ENCODE results near the gene BLACAT1. TPM values are rescaled to one million over a fixed set of nuclear protein-coding genes. Genes with fewer than 3 reads are reported as not detected.

Gene BLACAT1
- total RNA-seq, 1 donor = not detected

DNA sequence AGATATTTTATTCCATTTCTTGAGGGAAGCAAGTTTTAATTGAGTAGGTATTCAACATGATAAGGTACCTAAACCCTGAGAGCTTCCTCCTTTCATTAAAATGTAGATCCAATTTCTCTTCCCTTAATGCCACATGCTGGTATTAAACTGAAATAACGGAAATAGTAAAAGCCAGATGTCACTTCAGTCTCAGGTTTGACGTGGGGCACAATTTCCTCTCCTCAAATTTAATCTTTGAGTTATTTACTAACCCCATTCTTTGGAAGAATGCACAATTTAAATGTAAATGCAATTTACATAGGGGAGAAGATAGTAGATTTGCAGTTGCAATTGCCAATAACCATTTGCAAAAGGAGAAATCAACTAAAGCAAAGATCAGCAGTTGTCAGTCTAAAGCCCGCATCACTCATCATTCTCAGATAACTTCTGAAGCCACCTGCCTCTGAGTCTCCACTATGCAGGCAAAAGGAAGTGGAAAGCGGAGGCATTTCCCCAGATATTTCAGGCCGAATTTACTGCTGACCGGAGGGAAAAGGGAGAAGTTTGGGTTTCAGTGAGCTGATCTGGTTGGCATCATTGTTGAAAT, 31.9 kb downstream of the BLACAT1 start:
- Histone ChIP-seq H4K20me1 (ENCODE audit: insufficient read depth, low read length) (no peaks in the 10 kb centered on the region), H3K36me3 (ENCODE audit: insufficient read depth, low read length) (no peaks in the 10 kb centered on the region), H3K27ac (ENCODE audit: low read depth, low read length) (no peak overlapping the region), H3K9me3 (ENCODE audit: low read depth, low read length) (no peaks in the 10 kb centered on the region), H3K79me2 (ENCODE audit: insufficient read depth, low read length) (no peaks in the 10 kb centered on the region), H3K27me3 (ENCODE audit: insufficient read depth, low read length) (peaks cover 87% of the 10 kb centered on the region), H3K4me1 (ENCODE audit: insufficient read depth, low read length) (no peaks in the 10 kb centered on the region), H3K4me2 (ENCODE audit: insufficient read depth, low read length) (no peak overlapping the region), H3K4me3 (ENCODE audit: insufficient read depth, low read length) (no peak overlapping the region), H2AFZ (ENCODE audit: low read length) (no peak overlapping the region)
- TF ChIP-seq CTCF (IDR thresholded peaks at IDR 0.05; ENCODE audit: extremely low read depth, low read depth, low read length) = no peak
- DNase-seq (ENCODE audit: insufficient read length, low spot score, missing footprints) = no peak

DNA sequence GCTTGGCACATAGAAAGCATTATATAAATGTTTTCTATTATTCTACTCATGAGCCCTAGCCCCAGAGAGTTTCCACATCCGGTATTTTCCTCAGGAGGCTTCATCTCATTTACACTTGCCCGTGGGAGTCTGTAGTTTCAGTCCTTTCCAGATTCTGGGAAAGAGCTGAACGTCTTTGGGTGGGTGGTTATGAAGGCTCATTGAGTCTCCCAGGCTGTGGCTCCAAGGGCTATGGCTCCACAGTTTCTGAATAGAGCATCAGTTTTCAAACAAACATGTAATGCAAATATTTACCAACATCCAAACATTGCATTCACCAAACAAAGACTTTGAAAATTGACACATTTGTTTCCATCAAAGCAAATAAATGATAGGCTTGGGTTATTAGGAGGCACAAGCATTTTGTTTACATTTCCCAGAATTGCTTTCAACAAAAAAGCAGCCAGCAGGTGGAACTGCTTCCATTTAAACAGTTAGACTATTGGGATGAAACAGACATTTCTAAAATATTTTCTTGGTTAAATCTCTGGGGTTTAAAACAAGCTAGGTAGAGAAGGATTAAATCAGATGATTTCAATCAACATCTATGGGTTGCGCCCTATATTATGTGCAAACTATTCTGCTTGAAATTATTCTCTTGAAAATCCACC, 32.7 kb downstream of the BLACAT1 start:
- H3K9me3 ChIP-seq (ENCODE audit: low read depth, low read length) = no peaks in the 10 kb centered on the region
- H4K20me1 ChIP-seq (ENCODE audit: insufficient read depth, low read length) = no peaks in the 10 kb centered on the region
- no peak overlapping the region for H2AFZ ChIP-seq (ENCODE audit: low read length)
- peaks cover 90% of the 10 kb centered on the region for H3K27me3 ChIP-seq (ENCODE audit: insufficient read depth, low read length)
- no peak for TF ChIP-seq CTCF (IDR thresholded peaks at IDR 0.05; ENCODE audit: extremely low read depth, low read depth, low read length)
- no peak overlapping the region for H3K4me3 ChIP-seq (ENCODE audit: insufficient read depth, low read length)
- H3K27ac ChIP-seq (ENCODE audit: low read depth, low read length) = no peak overlapping the region
- no peaks in the 10 kb centered on the region for H3K79me2 ChIP-seq (ENCODE audit: insufficient read depth, low read length)
- DNase-seq (ENCODE audit: insufficient read length, low spot score, missing footprints) = no peak
- no peaks in the 10 kb centered on the region for H3K36me3 ChIP-seq (ENCODE audit: insufficient read depth, low read length)
- H3K4me2 ChIP-seq (ENCODE audit: insufficient read depth, low read length) = no peak overlapping the region
- H3K4me1 ChIP-seq (ENCODE audit: insufficient read depth, low read length) = no peaks in the 10 kb centered on the region

DNA sequence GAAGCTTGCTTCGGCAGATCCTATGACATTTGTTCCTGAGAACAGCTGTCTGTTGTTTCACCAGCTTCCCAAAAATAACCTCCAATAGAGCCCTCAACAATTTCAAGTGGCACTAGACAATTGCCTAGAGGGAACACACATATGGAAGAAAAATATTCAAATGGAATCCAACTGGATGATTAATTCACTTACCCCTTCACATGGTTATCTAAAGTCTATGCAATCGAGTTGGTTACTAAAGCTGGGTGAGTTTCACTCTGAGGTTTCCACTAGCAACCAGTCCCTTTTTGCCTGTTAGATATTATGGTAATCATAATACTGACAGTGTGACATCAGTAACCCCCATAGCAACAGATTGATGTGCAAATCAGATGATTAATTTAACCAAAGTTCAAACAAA, 34.0 kb downstream of the BLACAT1 start, which contains the start of gene LEMD1:
LEMD1 (minus strand) TSS at position 259 of the 400 bp plus-strand sequence. CDS start 1,520 bp downstream, outside the sequence.
- H3K36me3 ChIP-seq (ENCODE audit: insufficient read depth, low read length) = no peaks in the 10 kb centered on the region
- H2AFZ ChIP-seq (ENCODE audit: low read length) = no peak within 1 kb of the TSS
- DNase-seq (ENCODE audit: insufficient read length, low spot score, missing footprints) = no peak
- H3K27ac ChIP-seq (ENCODE audit: low read depth, low read length) = no peak within 1 kb of the TSS
- H3K27me3 ChIP-seq (ENCODE audit: insufficient read depth, low read length) = peaks cover 85% of the 10 kb centered on the region
- no peaks in the 10 kb centered on the region for H4K20me1 ChIP-seq (ENCODE audit: insufficient read depth, low read length)
- no peak within 1 kb of the TSS for H3K4me2 ChIP-seq (ENCODE audit: insufficient read depth, low read length)
- H3K4me1 ChIP-seq (ENCODE audit: insufficient read depth, low read length) = no peaks in the 10 kb centered on the region
- H3K9me3 ChIP-seq (ENCODE audit: low read depth, low read length) = no peaks in the 10 kb centered on the region
- H3K79me2 ChIP-seq (ENCODE audit: insufficient read depth, low read length) = no peaks in the 10 kb centered on the region
- no peak for TF ChIP-seq CTCF (IDR thresholded peaks at IDR 0.05; ENCODE audit: extremely low read depth, low read depth, low read length)
- no peak within 1 kb of the TSS for H3K4me3 ChIP-seq (ENCODE audit: insufficient read depth, low read length)

DNA sequence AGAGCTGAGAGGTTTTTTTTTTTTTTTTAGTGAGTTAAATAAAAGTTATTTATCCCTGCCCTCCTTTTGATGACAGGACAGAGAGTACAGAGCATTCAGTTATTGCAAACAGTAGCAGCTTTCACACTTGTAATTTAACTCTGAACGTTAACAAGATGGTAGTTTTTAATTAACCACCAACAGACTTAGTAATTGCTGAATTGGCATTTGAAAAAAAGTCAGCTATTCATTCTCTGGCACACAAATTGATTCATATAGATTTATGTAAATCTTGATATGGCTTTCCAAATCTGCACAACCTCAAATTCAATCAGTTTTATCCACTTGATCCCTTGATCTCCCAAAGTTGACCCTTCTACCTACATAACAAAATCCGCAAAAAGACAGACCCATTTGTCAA, 34.9 kb downstream of the BLACAT1 start:
- no peak overlapping the region for H2AFZ ChIP-seq (ENCODE audit: low read length)
- H3K4me3 ChIP-seq (ENCODE audit: insufficient read depth, low read length) = no peak overlapping the region
- no peaks in the 10 kb centered on the region for H3K36me3 ChIP-seq (ENCODE audit: insufficient read depth, low read length)
- H3K4me1 ChIP-seq (ENCODE audit: insufficient read depth, low read length) = no peaks in the 10 kb centered on the region
- no peak for TF ChIP-seq CTCF (IDR thresholded peaks at IDR 0.05; ENCODE audit: extremely low read depth, low read depth, low read length)
- H3K4me2 ChIP-seq (ENCODE audit: insufficient read depth, low read length) = no peak overlapping the region
- H3K79me2 ChIP-seq (ENCODE audit: insufficient read depth, low read length) = no peaks in the 10 kb centered on the region
- no peaks in the 10 kb centered on the region for H3K9me3 ChIP-seq (ENCODE audit: low read depth, low read length)
- no peak overlapping the region for H3K27ac ChIP-seq (ENCODE audit: low read depth, low read length)
- no peak for DNase-seq (ENCODE audit: insufficient read length, low spot score, missing footprints)
- H4K20me1 ChIP-seq (ENCODE audit: insufficient read depth, low read length) = no peaks in the 10 kb centered on the region
- peaks cover 83% of the 10 kb centered on the region for H3K27me3 ChIP-seq (ENCODE audit: insufficient read depth, low read length)

Measured in osteoblast (primary cell).